ENCODE measurements around the gene GRAMD2A. TPM values are rescaled to one million over a fixed set of nuclear protein-coding genes. Genes with fewer than 3 reads are reported as not detected.

GRAMD2A gene
- total and polyA plus RNA-seq, 10 of the 15 experiments (the other 5 are each of a cell fraction or from before 2014, with no cell fraction given) = 0.02 to 0.35 TPM; not detected in 8

GRCh38 chr15:72131922-72132321 is 65.7 kb downstream of the GRAMD2A start:
- Histone ChIP-seq H2AFZ (ENCODE audit: control insufficient read depth, low read depth, low read length) (peak overlapping the region; percentile 19; the same call in 1 of the 2 replicates), H3K4me3 (no peak overlapping the region), H3K36me3 (ENCODE audit: control insufficient read depth in 2 of 2, insufficient read depth in 2 of 2, low read length in 1 of 2) (no peaks in the 10 kb centered on the region), H3K4me1 (ENCODE audit: control insufficient read depth, insufficient read depth, low read length) (0 out of 2 replicates have a peak, but pooled peaks cover 3% of the 10 kb centered on the region), H3K4me2 (ENCODE audit: control insufficient read depth, insufficient read depth) (no peak overlapping the region), H3K9me3 (replicated peaks; ENCODE audit: control insufficient read depth, insufficient read depth, low read length) (no peaks in the 10 kb centered on the region), H3K27me3 (replicated peaks in 1 of 2; ENCODE audit: control insufficient read depth in 2 of 2, insufficient read depth in 2 of 2, low read length in 1 of 2) (no peaks in the 10 kb centered on the region), H3K27ac (ENCODE audit: control insufficient read depth, insufficient read depth) (no peak overlapping the region; the same call in 1 of the 2 replicates), H4K20me1 (ENCODE audit: control insufficient read depth, insufficient read depth) (no peaks in the 10 kb centered on the region), H3K79me2 (ENCODE audit: control insufficient read depth, insufficient read depth, low read length) (no peaks in the 10 kb centered on the region), H3K9ac (ENCODE audit: control insufficient read depth, insufficient read depth, low read length) (no peak overlapping the region)
- ChIA-PET RAD21 (ENCODE audit: unreplicated experiment) (no interaction called here), POLR2A (no interaction called here), SMC1A (ENCODE audit: uncharacterized antibody, unreplicated experiment) (interaction anchor here (1.2 to 1.7 kb wide), 2 partner anchors 10 to 16 kb away, joined by 4 read pairs; no protein-coding TSS in a partner anchor), CTCF (no interaction called here)
- TF ChIP-seq MEF2A (IDR thresholded peaks at IDR 0.05; ENCODE audit: insufficient read depth, low read depth, low read length) = peak; percentile 21; the same call in 1 of the 2 replicates
- TF ChIP-seq SIX5 (IDR thresholded peaks at IDR 0.05; ENCODE audit: low read depth, low read length, severe bottlenecking) = no peak
- intact Hi-C loops (cut with micrococcal nuclease; ENCODE audit: unreplicated experiment) (no loop called here), in situ Hi-C loops (cut with MboI) (no loop called here)
- peak; percentile 57 for FAIRE-seq
- ATAC-seq = peak; percentile 38
- BruUV-seq (replicated peaks) = no TSS peak
- WGBS (ENCODE audit: insufficient coverage, insufficient replicate concordance, low lambda C conversion rate, missing lambda C conversion rate) = 0% methylated on average over 3 of the region's 3 CpGs
- DNase-seq (ENCODE audit: low read depth, low spot score) = no peak

- WGBS (ENCODE audit: insufficient coverage, insufficient replicate concordance, low lambda C conversion rate, missing lambda C conversion rate) = no CpG with 5 or more reads among the region's 4 CpGs
- intact Hi-C loops (cut with micrococcal nuclease; ENCODE audit: unreplicated experiment) = no loop called here
- Histone ChIP-seq H3K79me2 (ENCODE audit: control insufficient read depth, insufficient read depth, low read length) (no peaks in the 10 kb centered on the region), H3K4me2 (ENCODE audit: control insufficient read depth, insufficient read depth) (no peak overlapping the region), H3K9ac (ENCODE audit: control insufficient read depth, insufficient read depth, low read length) (no peak overlapping the region), H3K27ac (ENCODE audit: control insufficient read depth, insufficient read depth) (no peak overlapping the region), H3K4me1 (ENCODE audit: control insufficient read depth, insufficient read depth, low read length) (0 out of 2 replicates have a peak, but pooled peaks cover 3% of the 10 kb centered on the region), H3K27me3 (replicated peaks in 1 of 2; ENCODE audit: control insufficient read depth in 2 of 2, insufficient read depth in 2 of 2, low read length in 1 of 2) (no peaks in the 10 kb centered on the region), H3K4me3 (no peak overlapping the region), H4K20me1 (ENCODE audit: control insufficient read depth, insufficient read depth) (no peaks in the 10 kb centered on the region), H3K9me3 (replicated peaks; ENCODE audit: control insufficient read depth, insufficient read depth, low read length) (no peaks in the 10 kb centered on the region), H2AFZ (ENCODE audit: control insufficient read depth, low read depth, low read length) (no peak overlapping the region), H3K36me3 (ENCODE audit: control insufficient read depth in 2 of 2, insufficient read depth in 2 of 2, low read length in 1 of 2) (no peaks in the 10 kb centered on the region)
- ChIA-PET SMC1A (ENCODE audit: uncharacterized antibody, unreplicated experiment) (interaction anchor here (1.2 to 1.7 kb wide), 4 partner anchors 11 to 147 kb away, joined by 3 to 4 read pairs (median 3); partner anchors contain the start of genes MYO9A and SENP8), RAD21 (ENCODE audit: unreplicated experiment) (interaction anchor here (1.3 to 1.4 kb wide), 2 partner anchors 11 to 12 kb away, joined by 3 to 5 read pairs; partner anchors contain the start of genes MYO9A and SENP8), CTCF (no interaction called here), POLR2A (interaction anchor here (0.7 to 1.3 kb wide), 2 partner anchors 11 to 545 kb away, joined by 3 to 4 read pairs; no protein-coding TSS in a partner anchor)
- TF ChIP-seq CREB1 (IDR thresholded peaks at IDR 0.05; ENCODE audit: low read depth) (no peak), JUNB (IDR thresholded peaks at IDR 0.05) (no peak), ZBTB40 (IDR thresholded peaks at IDR 0.05; ENCODE audit: borderline replicate concordance) (0 out of 2 replicates have a peak, but pooled peaks have one; percentile 40), CHD1 (IDR thresholded peaks at IDR 0.05; ENCODE audit: low read depth, low read length) (no peak)
- in situ Hi-C loops (cut with MboI) = no loop called here
- DNase-seq (ENCODE audit: low read depth, low spot score) (no peak), FAIRE-seq (no peak), ATAC-seq (no peak)
- BruUV-seq (replicated peaks) = no TSS peak
Measured at GRCh38 chr15:72130272-72130671, 67.3 kb downstream of the GRAMD2A start.
